Upper lobe of right lung (tissue), 1 donor: Measurements from ENCODE around the gene CA10. TPM values are rescaled to one million over a fixed set of nuclear protein-coding genes. Genes with fewer than 3 reads are reported as not detected.

Source experiments
- ATAC-seq: fragments of 200-7000 bp; cut with Tn5 transposase; one replicate; pipeline ENCODE4 v1.9.1; 2020; ENCODE audit warnings: mild to moderate bottlenecking, moderate library complexity
- DNase-seq: peaks from one replicate; pipeline ENCODE4 v3.0.0-alpha.2; 2020
- H3K27ac ChIP-seq: fragments of 200-600 bp; one replicate; pipeline ENCODE4 v1.8.0; 2022
- H3K27me3 ChIP-seq: fragments of 200-600 bp; one replicate; pipeline ENCODE4 v1.8.0; 2022; ENCODE audit warnings: mild to moderate bottlenecking
- H3K36me3 ChIP-seq: fragments of 200-600 bp; one replicate; pipeline ENCODE4 v1.8.0; 2022
- H3K4me1 ChIP-seq: fragments of 200-600 bp; one replicate; pipeline ENCODE4 v1.8.0; 2022
- H3K4me3 ChIP-seq: fragments of 200-600 bp; one replicate; pipeline ENCODE4 v1.8.0; 2022; ENCODE audit warnings: mild to moderate bottlenecking
- H3K9me3 ChIP-seq: fragments of 200-600 bp; one replicate; pipeline ENCODE4 v1.8.0; 2022
- intact Hi-C: fragments of 100-400 bp; cut with DNase I; formaldehyde crosslinking; loops from one replicate; pipeline ENCODE4 v1.11.0; 2022
- total RNA-seq: library from RNA; stranded (reverse); fragmentation: NEBNext Ultra II Directional; extraction: Animal tissue kit (Norgen Biotek cat#: 25700); gene quantifications from one replicate; pipeline ENCODE4 v1.2.1, GENCODE V29; 2021
- TF ChIP-seq, protein P1 (sequence below): fragments of 200-600 bp; IDR thresholded peaks from one replicate; pipeline ENCODE4 v1.8.0; 2022; ENCODE audit warnings: antibody characterized with exemption
- donor health status: DM: no; HTN: yes; CAD: no; lungs with severe emphysema.

Gene CA10
- total RNA-seq, 1 donor from 2014 or later: not detected

DNA sequence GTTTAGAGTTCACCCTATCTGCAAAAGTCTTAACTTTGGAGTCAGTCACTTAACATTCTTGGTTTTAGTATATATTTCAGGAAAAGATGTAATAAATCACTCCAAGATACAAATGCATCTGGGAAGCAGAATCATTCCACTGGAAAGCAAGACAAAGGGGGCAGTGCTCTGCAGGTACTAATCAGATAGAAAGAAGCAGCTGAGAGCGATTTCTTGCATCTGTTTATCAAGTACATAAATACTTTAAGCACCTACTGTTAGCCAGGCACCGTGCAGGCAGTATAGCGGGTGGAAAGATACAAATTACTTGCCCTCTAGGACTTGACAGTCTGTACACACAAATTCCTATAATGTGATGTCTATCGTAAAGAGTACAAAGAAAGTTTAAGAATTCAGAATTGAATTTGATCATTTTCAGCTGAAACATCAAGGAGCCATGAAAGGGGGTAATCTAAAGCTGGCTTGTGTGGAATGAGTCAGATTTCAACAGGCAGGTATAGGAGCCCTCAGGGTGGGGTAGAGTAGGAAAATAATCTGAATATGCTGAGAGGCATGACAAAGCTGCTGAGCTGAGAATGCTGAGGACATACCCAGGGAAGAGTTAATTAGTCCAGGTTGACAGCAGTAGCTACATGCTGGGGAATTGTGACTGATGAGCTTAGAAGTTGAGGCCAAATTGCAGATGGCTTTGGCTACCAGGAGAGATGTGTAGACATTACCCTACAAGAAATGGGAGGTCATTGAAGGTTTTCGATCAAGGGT, 110.2 kb downstream of the CA10 start:
- no peak for DNase-seq
- TF ChIP-seq, protein P1, sequence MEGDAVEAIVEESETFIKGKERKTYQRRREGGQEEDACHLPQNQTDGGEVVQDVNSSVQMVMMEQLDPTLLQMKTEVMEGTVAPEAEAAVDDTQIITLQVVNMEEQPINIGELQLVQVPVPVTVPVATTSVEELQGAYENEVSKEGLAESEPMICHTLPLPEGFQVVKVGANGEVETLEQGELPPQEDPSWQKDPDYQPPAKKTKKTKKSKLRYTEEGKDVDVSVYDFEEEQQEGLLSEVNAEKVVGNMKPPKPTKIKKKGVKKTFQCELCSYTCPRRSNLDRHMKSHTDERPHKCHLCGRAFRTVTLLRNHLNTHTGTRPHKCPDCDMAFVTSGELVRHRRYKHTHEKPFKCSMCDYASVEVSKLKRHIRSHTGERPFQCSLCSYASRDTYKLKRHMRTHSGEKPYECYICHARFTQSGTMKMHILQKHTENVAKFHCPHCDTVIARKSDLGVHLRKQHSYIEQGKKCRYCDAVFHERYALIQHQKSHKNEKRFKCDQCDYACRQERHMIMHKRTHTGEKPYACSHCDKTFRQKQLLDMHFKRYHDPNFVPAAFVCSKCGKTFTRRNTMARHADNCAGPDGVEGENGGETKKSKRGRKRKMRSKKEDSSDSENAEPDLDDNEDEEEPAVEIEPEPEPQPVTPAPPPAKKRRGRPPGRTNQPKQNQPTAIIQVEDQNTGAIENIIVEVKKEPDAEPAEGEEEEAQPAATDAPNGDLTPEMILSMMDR: no peak
- intact Hi-C loops: no loop called here
- H3K4me1 ChIP-seq: no peaks in the 10 kb centered on the region
- H3K27me3 ChIP-seq: no peaks in the 10 kb centered on the region
- no peaks in the 10 kb centered on the region for H3K9me3 ChIP-seq
- no peak overlapping the region for H3K27ac ChIP-seq
- ATAC-seq: no peak
- H3K4me3 ChIP-seq: no peak overlapping the region
- H3K36me3 ChIP-seq: no peaks in the 10 kb centered on the region

DNA sequence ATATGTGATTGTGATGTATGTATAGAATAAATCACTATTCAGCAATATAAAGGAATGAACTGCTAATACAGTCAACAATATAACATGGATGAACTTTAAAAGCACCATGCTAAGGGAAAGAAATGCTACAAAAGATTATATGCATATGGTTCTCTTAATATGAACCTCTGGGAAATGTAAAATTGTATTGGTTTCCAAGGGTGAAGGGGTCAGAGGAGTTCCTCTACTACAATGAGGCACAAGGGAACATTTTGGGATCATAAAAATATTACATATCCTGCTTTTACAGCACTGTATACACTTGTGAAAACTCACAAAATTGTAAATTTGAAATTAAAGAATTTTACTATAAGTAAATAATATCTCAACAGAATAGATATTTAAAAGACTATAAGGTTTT, 111.4 kb downstream of the CA10 start:
- H3K36me3 ChIP-seq: no peaks in the 10 kb centered on the region
- intact Hi-C loops: no loop called here

DNA sequence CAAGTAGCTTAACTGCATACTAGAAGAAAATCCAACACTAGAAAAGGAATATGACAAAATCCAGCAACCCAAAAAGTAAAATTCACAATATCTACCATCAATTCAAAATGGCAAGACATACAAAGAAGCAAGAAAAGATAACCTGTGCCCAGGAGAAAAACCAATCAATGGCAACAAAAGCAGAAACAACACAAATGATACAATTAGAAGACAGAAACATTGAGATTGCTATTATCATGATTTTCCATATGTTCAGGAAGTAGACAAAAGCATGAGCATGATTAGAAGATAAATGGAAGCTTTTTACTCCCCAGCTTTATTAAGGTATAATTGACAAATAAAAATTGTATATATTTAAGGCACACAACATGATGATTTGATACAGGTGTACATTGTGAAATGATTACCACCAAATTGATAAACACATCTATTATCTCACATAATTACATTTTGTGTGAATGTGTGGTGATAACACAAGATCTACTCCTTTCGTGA, 117.3 kb downstream of the CA10 start:
- DNase-seq: no peak
- Histone ChIP-seq H3K4me1 (no peaks in the 10 kb centered on the region), H3K27ac (no peak overlapping the region), H3K9me3 (no peaks in the 10 kb centered on the region), H3K4me3 (no peak overlapping the region), H3K36me3 (no peaks in the 10 kb centered on the region), H3K27me3 (no peaks in the 10 kb centered on the region)
- TF ChIP-seq, protein P1: no peak
- intact Hi-C loops: no loop called here
- no peak for ATAC-seq

More for the DNA sequence above, 111.4 kb downstream of the CA10 start:
- TF ChIP-seq, protein P1: no peak
- no peak for ATAC-seq
- H3K27me3 ChIP-seq: no peaks in the 10 kb centered on the region
- H3K4me1 ChIP-seq: no peaks in the 10 kb centered on the region
- H3K4me3 ChIP-seq: no peak overlapping the region
- no peak overlapping the region for H3K27ac ChIP-seq
- H3K9me3 ChIP-seq: no peaks in the 10 kb centered on the region
- no peak for DNase-seq

DNA sequence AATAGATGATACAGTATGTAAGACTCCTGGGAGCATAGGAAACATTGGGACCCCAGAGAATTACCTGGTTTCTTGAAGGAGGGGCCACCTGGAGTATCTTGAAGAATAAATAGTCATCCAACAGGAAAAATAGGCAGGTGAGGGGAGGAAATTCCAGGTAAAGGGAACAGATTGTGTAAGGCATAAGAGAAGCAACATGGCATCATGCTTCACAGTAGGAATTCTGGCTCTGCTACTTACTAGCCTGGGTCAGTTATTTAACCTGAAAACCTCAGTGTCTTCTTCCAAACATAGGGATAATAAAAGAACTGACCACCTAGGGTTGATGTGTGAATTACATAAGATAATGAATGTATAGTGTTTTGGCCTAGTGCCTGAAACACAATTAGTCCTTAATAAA, 122.1 kb downstream of the CA10 start:
- H3K27ac ChIP-seq: no peak overlapping the region
- TF ChIP-seq, protein P1: no peak
- no peaks in the 10 kb centered on the region for H3K4me1 ChIP-seq
- no peaks in the 10 kb centered on the region for H3K36me3 ChIP-seq
- intact Hi-C loops: no loop called here
- no peaks in the 10 kb centered on the region for H3K9me3 ChIP-seq
- no peak for ATAC-seq
- H3K27me3 ChIP-seq: no peaks in the 10 kb centered on the region
- H3K4me3 ChIP-seq: no peak overlapping the region
- DNase-seq: no peak

DNA sequence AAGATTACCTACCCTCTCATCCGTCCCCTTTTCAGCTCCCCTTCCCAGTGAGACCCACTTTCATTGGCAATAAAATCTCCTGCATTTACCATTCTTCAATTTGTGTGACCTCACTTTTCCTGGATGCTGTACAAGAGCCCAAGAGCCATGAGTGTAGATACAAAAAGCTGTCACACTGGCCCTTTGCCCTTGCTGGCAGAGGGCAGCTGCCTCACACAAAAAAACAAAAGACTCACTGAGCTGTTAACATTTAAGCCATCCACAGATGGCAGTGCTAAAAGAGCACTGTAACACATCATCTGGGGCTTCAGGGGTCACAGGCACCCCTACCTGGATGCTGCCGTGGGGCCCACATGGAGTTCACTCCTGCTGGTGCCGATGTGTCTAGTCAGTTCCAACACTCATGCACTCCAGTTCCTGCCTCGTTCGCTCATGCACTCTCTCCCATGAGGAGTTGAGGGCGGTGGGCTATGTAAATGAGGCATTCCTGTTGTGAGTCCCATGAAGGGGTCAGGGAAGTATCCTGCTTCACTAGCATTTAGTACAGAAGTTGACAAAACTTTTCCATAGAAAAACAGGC, 123.1 kb downstream of the CA10 start:
- H3K27ac ChIP-seq: no peak overlapping the region
- no peak overlapping the region for H3K4me3 ChIP-seq
- no peaks in the 10 kb centered on the region for H3K9me3 ChIP-seq
- DNase-seq (no peak), ATAC-seq (no peak)
- TF ChIP-seq, protein P1: no peak
- intact Hi-C loops: no loop called here
- no peaks in the 10 kb centered on the region for H3K4me1 ChIP-seq
- no peaks in the 10 kb centered on the region for H3K36me3 ChIP-seq
- H3K27me3 ChIP-seq: no peaks in the 10 kb centered on the region
